K562 (cell line): Measurements from ENCODE around the gene TTC9B. TPM values are rescaled to one million over a fixed set of nuclear protein-coding genes. Genes with fewer than 3 reads are reported as not detected.
"Not testable (repeated sequence)": the region's sequence is repeated elsewhere in the genome, so short reads cannot be mapped to it uniquely, and the experiment has no call there.

Experiments
- ATAC-seq: fragments of 200-7000 bp; cut with Tn5 transposase; 3 replicates; pipeline ENCODE4 v1.9.1; 2020; ENCODE audit warnings: moderate library complexity
- BruUV-seq: library from RNA; stranded (reverse); fragments of 400-500 nt; replicated peaks from 2 replicates; lab custom pipeline; 2021; lab: Mats Ljungman, UMichigan
- CTCF ChIA-PET: fragments of 300-600 bp; formaldehyde crosslinking; extraction: SDS; loops from one replicate; lab custom pipeline; 2021; ENCODE audit warnings: low intra/inter-chr PET ratio; lab: Yijun Ruan, JAX
- POLR2A ChIA-PET: fragments of 300-600, 350-650 bp; sonication (Branson Sonifier 250); formaldehyde crosslinking; extraction: SDS; loops from one replicate; lab custom pipeline; 2021; ENCODE audit warnings: antibody characterized with exemption, inconsistent platforms; lab: Yijun Ruan, JAX
- DNase-seq, 4 experiments: peaks; one replicate each; pipeline versions ENCODE4 v3.0.0 to v3.0.0-alpha.2; 2011 to 2018; ENCODE audit warnings: low spot score in 3 of 4, mixed read lengths in 3 of 4; ENCODE audit errors: extremely low read depth in 1 of 4
- FAIRE-seq: peaks from 2 replicates; lab custom pipeline; 2011; peaks lifted over from hg19 to GRCh38; lab: Jason Lieb, UNC
- H2AFZ ChIP-seq: 2 replicates; pipeline ENCODE4 v1.6.0; 2011; ENCODE audit warnings: low read depth, low read length, control low read depth, inconsistent platforms
- H3K27ac ChIP-seq: fragments of 200-600 bp; 3 replicates; pipeline ENCODE4 v1.8.0; 2011; ENCODE audit warnings: low read depth, mild to moderate bottlenecking, control low read depth, inconsistent platforms, low read length, moderate library complexity, mixed read lengths; ENCODE audit errors: extremely low read depth
- H3K27me3 ChIP-seq, 2 experiments: fragments of 300-600 bp in 1 of 2; 2 replicates in 1 of 2; 3 replicates in 1 of 2; pipeline versions ENCODE4 v1.6.0 to v1.8.0; 2011; ENCODE audit warnings: inconsistent platforms in 2 of 2, low read length in 2 of 2, mild to moderate bottlenecking in 1 of 2, mixed read lengths in 1 of 2, moderate library complexity in 1 of 2; ENCODE audit not compliant: control insufficient read depth in 2 of 2, insufficient read depth in 2 of 2
- H3K36me3 ChIP-seq: fragments of 300-600 bp; 3 replicates; pipeline ENCODE4 v1.8.0; 2011; ENCODE audit warnings: mild to moderate bottlenecking, low read length, inconsistent platforms; ENCODE audit not compliant: control insufficient read depth, insufficient read depth
- H3K4me1 ChIP-seq, 2 experiments: fragments of 200-600 bp in 1 of 2; replicated peaks in 1 of 2; 2 replicates in 1 of 2; 3 replicates in 1 of 2; pipeline versions ENCODE4 v1.5.1 to v1.8.0; 2011; ENCODE audit warnings: inconsistent platforms in 2 of 2, low read length in 2 of 2, mild to moderate bottlenecking in 1 of 2, mixed read lengths in 1 of 2, moderate library complexity in 1 of 2; ENCODE audit not compliant: control insufficient read depth in 2 of 2, insufficient read depth in 2 of 2
- H3K4me2 ChIP-seq: 2 replicates; pipeline ENCODE4 v1.6.1; 2011; ENCODE audit warnings: low read length, control low read depth, inconsistent platforms, mixed read lengths; ENCODE audit not compliant: insufficient read depth
- H3K4me3 ChIP-seq: fragments of 200-600 bp; sonication (generic), shearing (Covaris generic); 2 replicates; pipeline ENCODE4 v1.5.1; 2016; ENCODE audit warnings: control low read depth, inconsistent platforms
- H3K79me2 ChIP-seq: fragments of 200-600 bp; 3 replicates; pipeline ENCODE4 v1.8.0; 2011; ENCODE audit warnings: low read length, inconsistent platforms; ENCODE audit not compliant: control insufficient read depth, insufficient read depth
- H3K9ac ChIP-seq, 2 experiments: 2 replicates each; pipeline versions ENCODE4 v1.6.0 to v1.6.1; 2011; ENCODE audit warnings: low read depth in 2 of 2, low read length in 2 of 2, control low read depth in 1 of 2, inconsistent platforms in 1 of 2, mild to moderate bottlenecking in 1 of 2, mixed read lengths in 1 of 2; ENCODE audit not compliant: insufficient read depth in 1 of 2
- H3K9me1 ChIP-seq: one replicate; pipeline ENCODE4 v1.6.0; 2011; ENCODE audit warnings: inconsistent platforms, mild to moderate bottlenecking, low read length, moderate library complexity; ENCODE audit not compliant: control insufficient read depth, insufficient read depth
- H3K9me3 ChIP-seq: replicated peaks from 2 replicates; pipeline ENCODE4 v1.5.1; 2011; ENCODE audit warnings: low read depth, low read length, inconsistent platforms; ENCODE audit not compliant: control insufficient read depth, insufficient read depth
- H4K20me1 ChIP-seq: replicated peaks from 2 replicates; pipeline ENCODE4 v1.6.1; 2011; ENCODE audit warnings: low read length, inconsistent platforms, mixed read lengths; ENCODE audit not compliant: control insufficient read depth, insufficient read depth
- BCOR ChIP-seq: fragments of 450-650 bp; IDR thresholded peaks from 2 replicates; pipeline ENCODE4 v1.6.1; 2016
- CBFA2T2 ChIP-seq: fragments of 450-650 bp; conservative IDR thresholded peaks from 2 replicates; pipeline ENCODE4 v1.6.1; 2017; ENCODE audit warnings: mild to moderate bottlenecking
- CBFA2T3 ChIP-seq: fragments of 450-650 bp; IDR thresholded peaks from 2 replicates; pipeline ENCODE4 v1.6.1; 2017
- CEBPB ChIP-seq: fragments of 450-650 bp; IDR thresholded peaks from 2 replicates; pipeline ENCODE4 v1.6.1; 2016; ENCODE audit warnings: missing genetic modification characterization, missing compliant biosample characterization
- EGR1 ChIP-seq: fragments of 450-650 bp; conservative IDR thresholded peaks from 2 replicates; pipeline ENCODE4 v1.6.1; 2017; ENCODE audit warnings: mild to moderate bottlenecking
- KDM1A ChIP-seq, 2 experiments: fragments of 450-650 bp; IDR thresholded peaks; 2 replicates each; pipeline ENCODE4 v1.6.1; 2016; ENCODE audit warnings: mild to moderate bottlenecking in 2 of 2
- L3MBTL2 ChIP-seq: fragments of 450-650 bp; IDR thresholded peaks from 2 replicates; pipeline ENCODE4 v1.6.1; 2016; ENCODE audit warnings: mild to moderate bottlenecking, moderate library complexity
- MYBL2 ChIP-seq, 2 experiments: fragments of 450-650 bp in 1 of 2; sonication (generic) in 1 of 2; formaldehyde crosslinking in 1 of 2; IDR thresholded peaks; 2 replicates each; pipeline versions ENCODE4 v1.6.1 to v1.8.1; 2017 to 2022; ENCODE audit warnings: borderline replicate concordance in 1 of 2, inconsistent platforms in 1 of 2, low read depth in 1 of 2, mild to moderate bottlenecking in 1 of 2, missing genetic modification reagents in 1 of 2, moderate library complexity in 1 of 2
- NRF1 ChIP-seq, 2 experiments: fragments of 450-650 bp; IDR thresholded peaks in 1 of 2; conservative IDR thresholded peaks in 1 of 2; 2 replicates each; pipeline ENCODE4 v1.6.1; 2014; ENCODE audit warnings: mild to moderate bottlenecking in 2 of 2
- TCF3 ChIP-seq: sonication (generic); formaldehyde crosslinking; IDR thresholded peaks from 2 replicates; pipeline ENCODE4 v1.4.0; 2020; ENCODE audit warnings: mild to moderate bottlenecking, missing genetic modification reagents
- ZNF121 ChIP-seq: sonication (generic); formaldehyde crosslinking; conservative IDR thresholded peaks from 2 replicates; pipeline ENCODE4 v1.8.0; 2022; ENCODE audit warnings: missing genetic modification reagents
- WGBS: fragments of 100-300 bp; shearing (Covaris generic); methylation state at CpG from one replicate; pipeline ENCODE4 v1.1.6; 2016; ENCODE audit warnings: low coverage, mixed read lengths; ENCODE audit not compliant: insufficient coverage; ENCODE audit errors: missing lambda C conversion rate; 5-methylcytosine and 5-hydroxymethylcytosine counted together
- in situ Hi-C: fragments of 300-500 bp; cut with MboI; formaldehyde crosslinking; loops from 4 replicates; pipeline ENCODE4 v1.15.0; 2018; ENCODE audit warnings: inconsistent platforms, mixed read lengths
- intact Hi-C: fragments of 100-400 bp; cut with micrococcal nuclease; formaldehyde crosslinking; loops from 2 replicates; pipeline ENCODE4 v1.14.2; 2022
- polyA plus RNA-seq, 8 experiments: library from polyadenylated mRNA; depleted of rRNA in 4 of 8; stranded (reverse) in 5 of 8; unstranded in 3 of 8; fragments of >200 nt; fragmentation: Nextera tagmentation in 2 of 8; fragmentation: Illumina TruSeq in 1 of 8; extraction: Ambion mirVana in 2 of 8; extraction: Trizol in 1 of 8; gene quantifications; 2 replicates each; pipeline versions ENCODE4 v1.2.1 to v1.2.3, GENCODE V29; 2011 to 2014; ENCODE audit warnings: inconsistent platforms in 1 of 8, missing spikeins in 1 of 8
- total RNA-seq, 7 experiments: library from RNA; depleted of rRNA in 6 of 7; stranded (reverse); fragments of >200 nt in 6 of 7; fragmentation: Illumina TruSeq in 2 of 7; extraction: Trizol in 2 of 7; gene quantifications; 2 replicates each; pipeline versions ENCODE4 v1.2.1 to v1.2.3, GENCODE V29; 2011 to 2021; ENCODE audit warnings: low replicate concordance in 1 of 7

TTC9B gene
- total and polyA plus RNA-seq, 9 of the 15 experiments (the other 6 are each of a cell fraction or from before 2014, with no cell fraction given), result 0.06 to 0.14 TPM; not detected in 7

GRCh38 chr19:40174092-40174491 lies 44.1 kb downstream of the TTC9B start (continued):
- no peak for TF ChIP-seq MYBL2 (IDR thresholded peaks at IDR 0.05; ENCODE audit: low read depth)
- no peak for TF ChIP-seq MYBL2 (CRISPR knock-in tag; IDR thresholded peaks at IDR 0.05; ENCODE audit: borderline replicate concordance)
- TF ChIP-seq, all 486 proteins: peak for 0

GRCh38 chr19:40171293-40171692 lies 46.9 kb downstream of the TTC9B start:
- WGBS, result 37% methylated on average over 4 of the region's 4 CpGs
- H3K9me1 ChIP-seq, H3K4me2 ChIP-seq, H3K4me3 ChIP-seq, CTCF ChIA-PET, BruUV-seq, intact Hi-C loops, H3K79me2 ChIP-seq, H4K20me1 ChIP-seq, H3K36me3 ChIP-seq, H3K9me3 ChIP-seq, in situ Hi-C loops, H3K27ac ChIP-seq, H3K27me3 ChIP-seq: not testable (repeated sequence)
- Histone ChIP-seq H2AFZ (peak overlapping the region; percentile 42; the same call in 1 of the 2 replicates), H3K4me1 (peaks cover 4 to 13% of the 10 kb centered on the region in 2 experiments; a peak in 4 of 5 replicates), H3K9ac (peak overlapping the region in 1 of 2 experiments; percentile 52; a peak in 1 of 4 replicates)
- peak; percentile 15 for FAIRE-seq
- ATAC-seq, result peak; percentile 75
- peak; percentile 36 for TF ChIP-seq CBFA2T2
- TF ChIP-seq L3MBTL2, result 0 out of 2 replicates have a peak, but pooled peaks have one; percentile 15
- TF ChIP-seq BCOR, result 0 out of 2 replicates have a peak, but pooled peaks have one; percentile 28
- TF ChIP-seq TCF3, result peak; percentile 16; the same call in 1 of the 2 replicates
- TF ChIP-seq CBFA2T3, result peak; percentile 63
- TF ChIP-seq CEBPB (tag), result peak; percentile 43; the same call in 1 of the 2 replicates
- peak; percentile 87 for TF ChIP-seq ZNF121
- TF ChIP-seq EGR1, result peak; percentile 80
- TF ChIP-seq KDM1A (IDR thresholded peaks at IDR 0.05), result peak; percentile 56 to 78; a peak in 3 of 4 replicates
- TF ChIP-seq NRF1 (conservative IDR thresholded peaks at IDR 0.05 in 1 of 2, IDR thresholded peaks at IDR 0.05 in 1 of 2), result 0 out of 4 replicates have a peak, but pooled peaks have one; percentile 3 to 5
- peak in 1 of 4 experiments; percentile 61 for DNase-seq
- POLR2A ChIA-PET, result interaction anchor here (1.3 kb wide), 1 partner anchor 17 kb away, joined by 5 read pairs; no protein-coding TSS in a partner anchor

- H3K36me3 ChIP-seq, H3K4me2 ChIP-seq, DNase-seq, CTCF ChIA-PET, intact Hi-C loops, FAIRE-seq, H3K9me1 ChIP-seq, H4K20me1 ChIP-seq, in situ Hi-C loops, H3K9me3 ChIP-seq, BruUV-seq, H3K27me3 ChIP-seq, H3K79me2 ChIP-seq, H3K27ac ChIP-seq, H3K4me3 ChIP-seq: not testable (repeated sequence)
- WGBS, result 64% methylated on average over 10 of the region's 39 CpGs
- POLR2A ChIA-PET, result interaction anchor here (0.6 to 0.8 kb wide), 3 partner anchors 8 to 378 kb away, joined by 3 read pairs; no protein-coding TSS in a partner anchor
- H3K4me1 ChIP-seq, result peaks cover 4 to 13% of the 10 kb centered on the region in 2 experiments; a peak in 4 of 5 replicates
- H2AFZ ChIP-seq, result peak overlapping the region; percentile 42
- H3K9ac ChIP-seq, result peak overlapping the region in 1 of 2 experiments; percentile 52; a peak in 1 of 4 replicates
- ATAC-seq, result peak; percentile 26; the same call in 2 of the 3 replicates
These were observed 47.7 kb downstream of the TTC9B start for GRCh38 chr19:40170303-40170989.
